HAP-1 (cell line): ENCODE measurements around the gene ZNF141.
"Not testable (repeated sequence)": the region's sequence is repeated elsewhere in the genome, so short reads cannot be mapped to it uniquely, and the experiment has no call there.

Experiments used
- DNase-seq, 2 experiments: peaks; one replicate each; pipeline ENCODE4 v3.0.0-alpha.2; 2016 to 2020; ENCODE audit warnings: low spot score in 2 of 2
- H3K27me3 ChIP-seq: fragments of 250-450 bp; sonication (Bioruptor Pico); 2 replicates; pipeline ENCODE4 v1.5.1; 2020; ENCODE audit warnings: low read depth, mild to moderate bottlenecking, moderate library complexity
- H3K36me3 ChIP-seq: fragments of 250-450 bp; sonication (Bioruptor Pico); replicated peaks from 2 replicates; pipeline ENCODE4 v1.5.1; 2020; ENCODE audit warnings: mild to moderate bottlenecking
- H3K4me1 ChIP-seq: fragments of 250-450 bp; sonication (Bioruptor Pico); 2 replicates; pipeline ENCODE4 v1.5.1; 2020; ENCODE audit warnings: mild to moderate bottlenecking
- H3K4me3 ChIP-seq: fragments of 250-450 bp; sonication (Bioruptor Pico); 2 replicates; pipeline ENCODE4 v1.5.1; 2020; ENCODE audit warnings: mild to moderate bottlenecking, moderate library complexity
- H3K9me3 ChIP-seq: fragments of 250-450 bp; sonication (Bioruptor Pico); 2 replicates; pipeline ENCODE4 v1.5.1; 2020; ENCODE audit warnings: mild to moderate bottlenecking, moderate library complexity
- in situ Hi-C: fragments of 300-500 bp; cut with MboI; formaldehyde crosslinking; loops from 3 replicates; pipeline ENCODE4 v1.14.3; 2020; ENCODE audit warnings: low sequenced_read_pairs, inconsistent platforms, mixed read lengths

Gene ZNF141

DNA sequence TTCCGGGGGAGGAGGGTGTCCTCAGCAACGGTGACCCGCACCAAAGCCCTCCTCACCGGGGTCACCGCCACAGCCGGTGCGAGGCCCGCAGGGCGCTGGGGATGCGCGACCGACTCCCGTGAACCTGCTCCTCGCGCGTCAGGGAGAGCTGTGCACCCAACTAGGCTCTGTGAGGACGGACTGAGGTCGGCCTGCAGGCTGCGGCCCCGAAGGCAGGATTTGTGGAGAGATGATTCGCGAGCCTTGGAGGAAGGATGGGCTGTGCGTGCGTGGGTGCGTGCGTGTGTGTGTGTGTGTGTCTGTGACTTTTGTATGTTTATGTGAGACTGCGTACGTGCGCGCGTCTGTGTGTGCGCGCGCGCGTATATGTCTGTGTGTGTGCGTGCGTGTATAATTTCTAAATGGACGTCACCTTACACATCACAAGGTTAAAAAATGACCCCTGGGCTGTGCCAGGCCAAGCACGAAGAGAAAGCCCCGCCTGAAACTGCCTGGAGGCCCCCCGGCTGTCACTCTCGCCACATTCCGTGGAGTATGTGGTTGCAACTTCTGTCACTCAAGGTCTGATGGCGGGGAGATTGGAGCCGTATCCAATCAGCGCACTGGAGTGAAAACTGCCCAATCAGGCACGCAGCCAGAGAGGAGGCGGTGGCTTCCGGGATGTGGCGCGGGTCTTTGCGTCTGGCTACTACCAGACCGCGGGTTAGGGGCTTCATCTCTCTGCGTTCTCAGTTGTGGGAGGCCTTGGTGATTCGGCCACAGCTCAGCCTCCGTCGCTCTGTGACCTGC is at the start of gene ZNF141:
TSS of gene ZNF141 (plus strand) at position 672 of the 789 bp plus-strand sequence. CDS start 170 bp downstream, outside the sequence.
- DNase-seq, result no peak
- H3K27me3 ChIP-seq, result no peaks in the 10 kb centered on the region
- H3K4me3 ChIP-seq, result no peak within 1 kb of the TSS
- in situ Hi-C loops, result no loop called here
- no peaks in the 10 kb centered on the region; the same call in 1 of the 2 replicates for H3K9me3 ChIP-seq
- no peaks in the 10 kb centered on the region for H3K36me3 ChIP-seq
- no peaks in the 10 kb centered on the region for H3K4me1 ChIP-seq

DNA sequence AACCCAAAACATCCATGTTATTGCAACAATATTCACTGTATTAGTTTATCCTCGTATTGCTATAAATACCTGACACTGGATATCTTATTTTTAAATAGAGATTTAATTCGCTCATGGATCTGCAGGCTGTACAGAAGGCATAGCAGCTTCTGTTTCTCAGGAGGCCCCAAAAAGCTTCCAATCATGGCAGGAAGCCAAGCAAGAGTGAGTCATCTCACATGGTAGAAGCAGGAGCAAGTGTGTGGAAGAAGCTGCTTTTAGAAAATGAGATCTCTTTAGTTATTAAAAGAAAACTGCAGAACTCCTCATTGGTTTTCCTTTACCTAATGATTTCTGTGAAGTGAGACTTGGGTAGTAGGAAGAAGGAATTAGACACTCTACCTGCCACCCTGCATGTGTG is 48.7 kb upstream of the ZNF141 start:
- no peaks in the 10 kb centered on the region for H3K27me3 ChIP-seq
- H3K4me3 ChIP-seq, result no peak overlapping the region
- no peak for DNase-seq
- no peaks in the 10 kb centered on the region for H3K9me3 ChIP-seq
- H3K4me1 ChIP-seq, result no peaks in the 10 kb centered on the region
- H3K36me3 ChIP-seq, result no peaks in the 10 kb centered on the region
- in situ Hi-C loops, result no loop called here

DNA sequence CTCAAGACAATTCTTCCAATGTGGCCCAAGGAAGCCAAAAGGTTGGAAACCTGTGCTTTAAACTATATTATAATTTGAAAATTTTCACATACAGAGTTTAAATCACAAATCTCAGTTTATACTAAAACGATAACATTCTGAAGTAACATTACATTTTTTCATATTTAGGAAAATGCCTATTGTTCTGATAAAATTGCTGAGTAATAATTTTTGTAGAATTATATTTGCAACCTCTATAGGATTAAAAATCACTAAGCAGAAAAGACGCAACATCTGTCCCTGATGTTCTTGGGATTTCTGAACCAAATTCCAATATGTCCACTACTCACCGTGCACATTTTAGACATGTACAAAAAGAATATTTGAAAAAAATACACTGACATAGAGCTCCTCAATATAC is 42.9 kb upstream of the ZNF141 start:
- Histone ChIP-seq H3K4me3 (no peak overlapping the region), H3K9me3 (no peaks in the 10 kb centered on the region), H3K4me1 (no peaks in the 10 kb centered on the region), H3K27me3 (no peaks in the 10 kb centered on the region), H3K36me3 (no peaks in the 10 kb centered on the region)
- in situ Hi-C loops, result no loop called here
- DNase-seq, result no peak

DNA sequence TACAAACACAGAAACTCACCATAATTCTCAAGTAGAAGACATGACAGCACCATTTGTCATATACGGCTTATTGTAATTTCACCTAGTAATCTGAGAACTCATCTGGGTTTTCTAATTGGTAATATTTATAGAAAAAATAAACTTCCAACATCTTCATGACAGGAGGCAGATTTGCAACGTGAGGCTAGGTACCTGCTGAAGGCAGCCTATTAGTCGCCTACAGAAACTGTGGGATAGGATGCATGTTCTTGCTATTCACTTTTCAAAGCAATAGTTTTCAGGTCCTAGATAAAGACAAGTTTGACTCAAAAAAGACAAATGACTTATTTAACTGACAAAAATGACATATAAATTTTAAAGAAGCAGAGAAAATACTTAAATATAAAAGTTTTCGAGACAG is 35.2 kb upstream of the ZNF141 start:
- in situ Hi-C loops, result no loop called here
- H3K27me3 ChIP-seq, result no peaks in the 10 kb centered on the region
- H3K36me3 ChIP-seq, result no peaks in the 10 kb centered on the region
- DNase-seq, result no peak
- no peak overlapping the region for H3K4me3 ChIP-seq
- no peaks in the 10 kb centered on the region for H3K4me1 ChIP-seq
- no peaks in the 10 kb centered on the region for H3K9me3 ChIP-seq

DNA sequence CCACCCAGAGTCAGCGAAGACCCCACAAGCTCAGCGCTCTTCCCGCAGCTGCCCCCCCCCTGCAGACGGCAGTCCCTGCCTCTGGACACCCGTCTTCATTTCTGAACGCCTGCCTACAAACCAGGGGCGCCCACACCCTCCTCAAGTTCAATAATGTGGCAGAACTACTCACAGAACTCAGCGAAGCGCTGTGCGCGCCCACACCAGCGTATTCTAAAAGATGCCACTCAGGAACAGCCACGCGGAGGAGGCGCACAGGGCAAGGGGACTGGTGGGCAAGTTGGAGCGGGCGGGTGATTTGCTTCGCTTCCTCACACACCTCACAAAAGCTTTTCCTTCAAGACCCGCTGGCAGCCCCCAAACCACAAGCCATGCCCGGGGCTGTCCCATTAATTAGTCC is 33.1 kb upstream of the ZNF141 start:
- H3K4me3 ChIP-seq, H3K4me1 ChIP-seq, in situ Hi-C loops: not testable (repeated sequence)

DNA sequence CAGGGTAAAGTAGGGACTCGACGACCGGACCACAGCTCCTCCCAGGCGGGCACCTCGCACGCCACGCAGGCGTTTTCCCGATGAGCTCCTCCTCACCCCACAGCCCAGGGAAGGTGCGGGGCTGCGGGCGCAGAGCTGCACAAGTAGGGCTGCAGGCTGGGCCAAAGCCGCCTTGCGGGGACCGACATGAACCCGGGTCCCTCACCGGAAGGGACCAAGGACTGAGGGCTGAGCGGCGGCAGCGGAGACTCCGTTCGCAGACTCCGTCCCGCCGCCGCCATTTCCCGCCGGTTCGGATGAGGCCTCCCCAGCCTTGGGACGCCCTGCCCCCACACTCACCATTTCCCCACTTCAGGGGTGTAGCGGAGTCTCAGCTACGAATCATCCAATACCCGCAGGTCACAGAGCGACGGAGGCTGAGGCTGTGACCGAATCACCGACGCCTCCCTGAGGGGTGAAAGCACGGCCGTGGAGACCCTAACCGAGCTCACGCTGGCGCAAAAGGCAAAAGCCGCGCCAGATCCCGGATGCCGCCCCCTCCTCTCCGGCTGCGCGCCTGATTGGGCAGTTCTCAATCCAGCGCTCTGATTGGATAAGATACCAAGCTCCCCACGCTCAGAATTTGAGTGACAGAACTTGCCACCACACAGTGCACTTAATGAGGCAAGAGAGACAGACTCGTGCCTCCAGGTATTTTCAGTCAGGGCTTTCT is 32.5 kb upstream of the ZNF141 start, which contains the start of gene ZNF732:
TSS of gene ZNF732 (minus strand) at position 506 of the 712 bp plus-strand sequence. CDS start at position 342, 164 bp downstream.
- no peaks in the 10 kb centered on the region for H3K36me3 ChIP-seq
- H3K4me3 ChIP-seq, result no peak within 1 kb of the TSS
- in situ Hi-C loops, result no loop called here
- no peaks in the 10 kb centered on the region for H3K27me3 ChIP-seq
- H3K9me3 ChIP-seq, result no peaks in the 10 kb centered on the region
- no peaks in the 10 kb centered on the region for H3K4me1 ChIP-seq
- no peak for DNase-seq

More for the DNA sequence above, 33.1 kb upstream of the ZNF141 start:
- not testable (repeated sequence) for DNase-seq, H3K36me3 ChIP-seq, H3K9me3 ChIP-seq, H3K27me3 ChIP-seq

DNA sequence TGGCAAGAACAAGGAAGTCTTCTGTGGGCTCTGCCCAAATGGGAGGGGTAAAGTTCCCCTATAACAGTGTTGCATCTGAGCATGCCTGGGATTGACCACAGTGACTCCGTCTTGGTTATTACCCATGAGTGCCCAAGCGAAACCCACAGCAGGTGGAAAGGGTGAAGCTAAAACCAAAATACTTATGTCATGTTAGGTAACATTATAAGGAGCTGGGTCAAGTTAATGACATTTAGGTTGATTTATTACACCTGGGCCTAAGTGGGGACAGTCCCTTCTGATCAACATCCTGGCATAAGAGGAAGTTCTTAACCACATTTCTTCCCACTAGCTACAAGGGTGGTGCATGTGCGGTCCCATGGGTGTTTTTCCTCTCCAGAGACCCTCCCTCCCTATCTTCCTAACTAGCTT is 31.1 kb upstream of the ZNF141 start:
- no peak for DNase-seq

DNA sequence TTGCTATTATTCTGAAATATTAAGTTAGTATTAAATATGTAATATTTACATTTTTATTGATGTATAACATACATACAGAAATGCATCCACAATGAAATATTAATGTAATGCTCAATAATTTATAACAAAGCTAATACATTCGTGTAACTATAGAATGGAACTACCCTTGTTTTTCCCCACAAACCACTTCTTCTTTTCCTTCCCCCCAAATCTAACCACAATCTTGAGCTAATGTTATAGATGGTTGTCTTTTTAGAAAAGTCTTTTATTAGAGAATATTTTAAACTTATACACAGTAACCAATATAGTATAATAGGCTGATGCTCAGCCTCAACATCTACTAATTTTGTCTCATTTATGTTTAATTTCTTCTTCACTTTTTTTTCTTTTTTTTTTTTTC is 27.8 kb upstream of the ZNF141 start:
- no peaks in the 10 kb centered on the region for H3K27me3 ChIP-seq
- in situ Hi-C loops, result no loop called here
- H3K4me3 ChIP-seq, result no peak overlapping the region
- no peaks in the 10 kb centered on the region for H3K4me1 ChIP-seq
- no peaks in the 10 kb centered on the region for H3K9me3 ChIP-seq
- no peaks in the 10 kb centered on the region for H3K36me3 ChIP-seq
- DNase-seq, result no peak

More for the DNA sequence above, 31.1 kb upstream of the ZNF141 start:
- no peak overlapping the region for H3K4me3 ChIP-seq
- in situ Hi-C loops, result no loop called here
- no peaks in the 10 kb centered on the region for H3K36me3 ChIP-seq
- no peaks in the 10 kb centered on the region for H3K9me3 ChIP-seq
- no peaks in the 10 kb centered on the region for H3K4me1 ChIP-seq
- no peaks in the 10 kb centered on the region for H3K27me3 ChIP-seq

DNA sequence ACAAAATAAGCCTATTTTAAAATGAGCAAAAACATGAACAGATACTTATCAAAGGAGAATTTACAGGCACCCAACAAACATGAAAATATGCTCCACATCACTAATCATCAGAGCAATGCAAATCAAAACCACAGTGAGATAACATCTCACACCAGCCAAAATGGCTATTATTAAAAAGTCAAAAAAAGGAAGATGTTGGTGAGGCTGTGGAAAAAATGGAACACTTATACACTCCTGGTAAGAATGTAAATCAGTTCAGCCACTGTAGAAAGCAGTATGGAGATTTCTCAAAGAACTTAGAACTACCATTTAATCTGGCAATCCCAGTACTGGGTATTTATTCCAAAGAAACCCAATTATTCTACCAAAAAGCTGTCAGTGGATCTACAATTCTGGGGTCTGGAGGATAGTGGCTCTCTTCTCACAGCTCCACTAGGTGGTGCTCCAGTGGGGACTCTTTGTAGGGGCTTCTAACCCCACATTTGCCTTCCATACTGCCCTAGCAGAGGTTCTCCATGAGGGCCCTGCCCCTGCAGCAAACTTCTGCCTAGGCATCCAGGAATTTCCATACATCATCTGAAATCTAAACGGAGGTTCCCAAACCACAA is 23.2 kb upstream of the ZNF141 start:
- no peaks in the 10 kb centered on the region for H3K4me1 ChIP-seq
- no peaks in the 10 kb centered on the region for H3K27me3 ChIP-seq
- DNase-seq, result no peak
- H3K9me3 ChIP-seq, result no peaks in the 10 kb centered on the region
- H3K4me3 ChIP-seq, result no peak overlapping the region
- in situ Hi-C loops, result no loop called here
- no peaks in the 10 kb centered on the region for H3K36me3 ChIP-seq

DNA sequence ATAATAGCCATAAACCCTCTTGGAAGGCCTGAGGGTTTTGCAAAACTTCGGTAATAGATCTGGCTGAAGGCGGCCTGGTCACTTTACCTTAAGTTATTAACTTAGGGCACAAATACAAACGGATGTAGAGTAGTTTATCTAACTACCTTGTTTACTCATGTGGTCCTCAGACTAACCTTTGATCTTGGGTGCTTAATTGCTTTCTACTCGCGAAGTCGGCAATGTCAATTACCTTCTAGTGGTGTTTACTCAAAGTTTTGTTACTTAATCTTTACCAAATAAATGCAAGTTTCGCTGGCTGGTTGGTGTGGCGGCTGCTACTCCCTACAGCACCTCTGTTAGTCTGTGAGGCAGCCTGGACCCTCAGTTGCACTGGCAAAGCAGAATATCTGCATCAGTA is 8.9 kb upstream of the ZNF141 start:
- no peak for DNase-seq
- H3K27me3 ChIP-seq, result no peaks in the 10 kb centered on the region
- no peaks in the 10 kb centered on the region for H3K4me1 ChIP-seq
- in situ Hi-C loops, result no loop called here
- no peak overlapping the region for H3K4me3 ChIP-seq
- no peaks in the 10 kb centered on the region for H3K36me3 ChIP-seq
- H3K9me3 ChIP-seq, result no peaks in the 10 kb centered on the region

DNA sequence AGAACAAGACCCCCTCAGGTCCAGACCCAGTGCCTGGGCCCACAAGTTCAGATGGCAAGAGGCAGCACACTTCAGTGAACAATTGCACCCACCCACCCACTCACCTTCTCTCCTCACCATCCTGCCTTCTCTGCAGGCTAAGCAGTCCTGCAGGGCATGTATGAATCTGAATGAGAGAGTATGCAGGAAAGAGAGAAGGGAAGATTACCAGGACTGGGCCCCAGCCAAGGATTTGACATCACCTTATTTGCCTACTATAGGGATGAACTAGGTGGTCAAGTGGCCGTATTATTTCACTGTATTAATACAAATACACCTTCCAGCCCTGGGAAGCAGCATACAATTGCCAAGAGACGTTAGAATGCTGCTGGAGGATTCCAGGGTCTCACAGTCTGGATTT is 2.1 kb upstream of the ZNF141 start:
- H3K27me3 ChIP-seq, result no peaks in the 10 kb centered on the region
- no peak overlapping the region for H3K4me3 ChIP-seq
- in situ Hi-C loops, result no loop called here
- H3K4me1 ChIP-seq, result no peaks in the 10 kb centered on the region
- no peaks in the 10 kb centered on the region for H3K36me3 ChIP-seq
- no peaks in the 10 kb centered on the region; the same call in 1 of the 2 replicates for H3K9me3 ChIP-seq
- no peak for DNase-seq

DNA sequence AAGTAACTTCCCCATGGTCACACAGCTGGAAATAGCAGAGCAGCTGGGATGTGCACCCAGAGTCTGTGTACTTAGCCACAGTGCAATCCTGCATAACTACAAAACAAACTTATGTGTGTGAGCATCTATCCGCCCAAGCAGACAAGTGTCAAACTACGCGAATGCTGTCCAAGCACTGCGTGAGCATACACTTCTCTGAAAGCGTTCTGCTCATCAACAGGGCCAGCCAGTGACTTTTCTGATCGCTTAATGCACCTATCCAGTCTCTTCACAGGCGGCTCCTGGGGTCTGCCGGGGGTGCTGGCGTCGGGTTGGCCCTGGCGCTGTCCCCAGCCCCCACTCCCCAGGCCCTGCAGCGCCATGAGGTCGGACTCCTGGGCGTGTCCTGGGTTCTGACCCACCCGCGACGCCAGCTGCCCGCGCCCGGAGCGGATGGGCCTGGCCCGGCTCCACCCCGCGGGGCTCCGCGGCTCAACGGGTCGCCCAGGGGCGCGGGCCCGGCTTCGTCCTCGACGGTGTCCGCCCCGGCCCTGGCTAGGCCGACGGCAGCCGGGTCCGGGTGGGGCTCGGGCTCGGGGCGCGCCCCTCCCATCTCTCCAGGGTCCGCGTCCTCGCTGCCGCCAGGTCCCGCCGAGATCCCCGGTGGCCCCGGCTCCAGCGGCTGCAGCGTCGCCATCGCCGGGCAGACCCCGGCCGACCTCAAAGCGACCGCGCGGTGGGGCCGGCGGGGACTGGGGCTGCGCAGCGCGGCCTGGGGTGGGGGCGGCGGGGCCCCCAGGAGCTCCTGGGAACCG is 1.3 kb upstream of the ZNF141 start:
- no peaks in the 10 kb centered on the region for H3K27me3 ChIP-seq
- H3K36me3 ChIP-seq, result no peaks in the 10 kb centered on the region
- DNase-seq, result no peak
- in situ Hi-C loops, result no loop called here
- H3K9me3 ChIP-seq, result no peaks in the 10 kb centered on the region; the same call in 1 of the 2 replicates
- no peak overlapping the region for H3K4me3 ChIP-seq
- H3K4me1 ChIP-seq, result no peaks in the 10 kb centered on the region

DNA sequence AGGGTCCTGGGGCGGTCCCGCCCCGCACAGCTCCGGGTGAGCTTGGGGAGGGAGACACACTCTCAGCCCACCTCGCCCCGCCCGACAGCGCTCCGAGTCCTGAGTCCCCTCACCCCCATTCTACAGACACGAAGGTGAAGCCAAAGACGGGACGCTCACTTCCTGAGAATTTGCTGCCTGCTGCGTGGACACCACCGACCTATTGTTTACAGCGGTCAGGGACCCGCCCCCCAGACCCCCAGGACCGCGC is 796 bp upstream of the ZNF141 start:
- no peaks in the 10 kb centered on the region for H3K36me3 ChIP-seq
- H3K27me3 ChIP-seq, result no peaks in the 10 kb centered on the region
- DNase-seq, result no peak
- no peaks in the 10 kb centered on the region; the same call in 1 of the 2 replicates for H3K9me3 ChIP-seq
- in situ Hi-C loops, result no loop called here
- no peak overlapping the region for H3K4me3 ChIP-seq
- H3K4me1 ChIP-seq, result no peaks in the 10 kb centered on the region
